AG09309 (cell line): ENCODE data around the gene CYB5R3.

ENCODE experiments used
- DNase-seq: peaks from one replicate; pipeline ENCODE4 v3.0.0-alpha.2; 2010; ENCODE audit warnings: low read depth
- H3K4me3 ChIP-seq: 2 replicates; pipeline ENCODE4 v1.5.1; 2011; ENCODE audit warnings: mild to moderate bottlenecking, low read depth, low read length, moderate library complexity; ENCODE audit not compliant: control insufficient read depth
- TF ChIP-seq, protein P1 (sequence below): IDR thresholded peaks from 2 replicates; pipeline ENCODE4 v1.5.1; 2011; ENCODE audit warnings: mild to moderate bottlenecking, low read depth, low read length, inconsistent platforms; ENCODE audit not compliant: insufficient read depth, control insufficient read depth; ENCODE audit errors: missing control alignments

Gene CYB5R3

DNA sequence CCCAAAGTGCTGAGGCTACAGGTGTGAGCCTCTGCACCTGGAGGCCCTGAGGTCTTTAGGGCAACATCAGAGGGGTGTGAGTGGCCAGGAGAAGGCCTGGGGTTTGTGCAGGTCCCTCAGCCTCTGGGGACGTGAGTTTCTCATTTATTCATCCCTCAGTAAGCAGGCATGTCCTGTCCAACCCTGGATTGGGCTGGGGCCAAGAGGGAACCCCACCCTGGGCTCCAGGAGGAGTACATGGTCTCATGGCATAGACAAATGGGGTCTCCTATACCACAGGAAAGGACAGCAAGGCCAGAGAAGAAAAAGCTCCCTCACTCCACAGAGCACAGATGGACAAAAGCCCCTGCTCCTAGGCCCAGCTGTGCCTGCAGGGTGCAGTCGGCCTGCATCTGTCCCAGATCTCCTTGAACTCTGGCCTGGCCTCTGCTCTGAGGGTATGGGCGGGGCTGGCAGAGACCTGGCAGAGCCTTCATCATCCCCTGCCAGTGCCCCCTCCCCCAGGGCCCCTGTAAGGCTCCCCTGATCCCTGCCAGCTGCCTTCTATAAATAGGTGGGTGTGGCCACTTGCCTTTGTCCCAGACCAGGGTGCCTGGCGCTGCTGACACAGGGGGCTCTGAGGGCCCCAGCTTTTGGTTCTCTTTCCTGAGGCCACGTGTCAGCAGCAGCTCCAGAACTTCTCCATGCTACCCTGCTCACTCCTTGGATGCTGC, 36.9 kb upstream of the CYB5R3 start:
- H3K4me3 ChIP-seq = no peak overlapping the region
- TF ChIP-seq, protein P1, sequence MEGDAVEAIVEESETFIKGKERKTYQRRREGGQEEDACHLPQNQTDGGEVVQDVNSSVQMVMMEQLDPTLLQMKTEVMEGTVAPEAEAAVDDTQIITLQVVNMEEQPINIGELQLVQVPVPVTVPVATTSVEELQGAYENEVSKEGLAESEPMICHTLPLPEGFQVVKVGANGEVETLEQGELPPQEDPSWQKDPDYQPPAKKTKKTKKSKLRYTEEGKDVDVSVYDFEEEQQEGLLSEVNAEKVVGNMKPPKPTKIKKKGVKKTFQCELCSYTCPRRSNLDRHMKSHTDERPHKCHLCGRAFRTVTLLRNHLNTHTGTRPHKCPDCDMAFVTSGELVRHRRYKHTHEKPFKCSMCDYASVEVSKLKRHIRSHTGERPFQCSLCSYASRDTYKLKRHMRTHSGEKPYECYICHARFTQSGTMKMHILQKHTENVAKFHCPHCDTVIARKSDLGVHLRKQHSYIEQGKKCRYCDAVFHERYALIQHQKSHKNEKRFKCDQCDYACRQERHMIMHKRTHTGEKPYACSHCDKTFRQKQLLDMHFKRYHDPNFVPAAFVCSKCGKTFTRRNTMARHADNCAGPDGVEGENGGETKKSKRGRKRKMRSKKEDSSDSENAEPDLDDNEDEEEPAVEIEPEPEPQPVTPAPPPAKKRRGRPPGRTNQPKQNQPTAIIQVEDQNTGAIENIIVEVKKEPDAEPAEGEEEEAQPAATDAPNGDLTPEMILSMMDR = no peak
- DNase-seq = no peak

DNA sequence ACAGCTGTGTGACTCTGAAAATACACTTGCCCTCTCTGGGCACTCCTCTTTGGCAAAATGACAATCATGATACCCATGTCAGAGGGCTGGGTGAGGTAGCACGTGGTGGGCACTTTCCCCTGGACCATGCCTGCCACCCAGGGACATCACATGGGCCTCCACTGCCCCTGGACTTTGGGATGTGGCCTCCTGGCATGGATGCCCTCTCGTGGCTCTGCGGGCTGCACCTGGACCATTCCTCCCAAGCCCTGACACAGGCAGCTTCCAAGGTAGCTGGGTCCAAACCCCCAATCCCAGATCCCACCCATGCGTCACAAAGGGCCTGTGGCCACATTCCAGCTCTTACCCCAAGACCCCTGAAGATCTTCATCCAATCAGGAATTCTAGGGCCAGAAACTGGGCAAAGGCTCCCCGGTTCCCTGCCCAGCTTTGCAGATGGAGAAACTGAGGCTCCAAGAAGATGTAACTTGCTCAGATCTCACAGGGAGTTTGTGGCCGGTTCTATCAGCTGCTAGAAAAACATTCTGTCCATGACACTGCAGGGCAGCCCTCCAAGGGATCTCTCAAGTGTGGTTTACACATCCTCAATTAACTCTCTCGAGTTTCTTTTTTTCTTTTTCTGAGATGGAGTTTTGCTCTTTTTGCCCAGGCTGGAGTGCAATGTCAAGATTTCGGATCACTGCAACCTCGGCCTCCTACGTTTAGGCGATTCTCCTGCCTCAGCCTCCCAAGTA, 35.4 kb upstream of the CYB5R3 start:
- DNase-seq = no peak
- TF ChIP-seq, protein P1 = no peak
- no peak overlapping the region for H3K4me3 ChIP-seq

DNA sequence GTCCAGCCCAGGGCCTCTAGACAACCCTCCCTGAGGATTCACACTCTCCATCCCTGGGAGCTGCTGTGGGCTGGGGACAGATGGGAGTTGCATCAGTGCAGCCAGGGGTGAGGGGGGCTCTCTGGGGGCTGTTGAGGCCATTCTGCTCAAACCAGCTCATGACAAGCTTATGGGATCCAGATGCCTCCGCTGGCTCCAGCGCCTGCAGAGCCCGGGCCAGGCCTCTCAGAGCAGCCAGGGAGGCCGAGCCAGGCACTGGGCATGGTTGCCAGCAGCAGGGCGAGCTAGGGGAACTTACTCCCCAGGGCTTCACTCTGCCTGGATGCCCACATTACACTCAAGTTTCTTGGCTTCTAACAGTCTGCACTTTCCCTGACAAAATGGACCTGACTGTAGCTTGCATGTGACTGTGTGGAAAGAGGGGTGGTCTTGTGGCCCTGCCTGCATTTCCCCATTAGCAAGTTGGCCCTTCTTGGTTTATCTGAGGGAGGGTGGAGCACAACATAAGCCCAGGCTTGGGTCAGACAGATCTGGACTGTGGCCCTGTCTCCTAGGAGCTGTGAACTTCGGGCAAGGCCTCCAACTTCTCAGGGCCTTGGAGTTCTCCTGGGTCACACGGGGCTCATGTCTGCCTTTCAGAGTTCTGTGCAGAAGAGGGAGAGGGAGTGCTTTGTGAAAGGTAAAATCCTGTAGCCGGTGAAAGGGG, 34.5 kb upstream of the CYB5R3 start:
- TF ChIP-seq, protein P1 = no peak
- no peak for DNase-seq
- no peak overlapping the region for H3K4me3 ChIP-seq

DNA sequence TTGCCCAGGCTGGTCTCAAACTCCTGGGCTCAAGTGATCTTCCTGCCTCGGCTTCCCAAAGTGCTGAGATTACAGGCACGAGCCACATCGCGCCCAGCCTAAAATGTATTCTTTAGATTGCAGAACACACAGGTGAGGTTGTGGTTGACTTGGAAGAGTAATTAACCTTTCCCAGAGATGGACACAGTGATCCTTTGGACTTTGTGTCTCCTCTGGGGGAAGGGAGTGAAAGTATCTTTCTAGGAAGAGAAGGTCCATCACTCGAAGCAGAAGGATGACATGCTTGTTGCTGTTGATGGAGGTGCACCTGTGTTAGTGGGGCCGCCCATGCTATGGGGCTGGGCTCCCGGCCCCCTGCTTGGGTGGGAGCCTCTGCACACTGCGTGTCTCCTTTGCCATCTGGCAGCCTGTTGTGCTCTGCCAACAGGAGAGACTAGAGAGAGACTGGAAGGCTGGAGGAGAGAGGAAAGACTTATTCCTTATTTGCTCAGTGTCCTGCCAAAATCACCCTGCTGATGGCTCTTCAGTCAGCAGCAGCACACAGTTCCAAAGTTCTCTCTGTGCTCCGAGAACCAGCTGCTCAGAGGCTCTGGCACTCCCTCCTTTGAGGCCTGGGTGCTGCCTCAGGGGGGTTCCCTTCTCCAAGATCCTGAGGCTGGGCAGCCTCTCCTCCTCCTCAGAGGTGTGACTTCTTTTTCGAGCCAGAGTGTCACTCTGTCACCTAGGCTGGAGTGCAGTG, 33.1 kb upstream of the CYB5R3 start:
- no peak overlapping the region for H3K4me3 ChIP-seq
- TF ChIP-seq, protein P1 = no peak
- no peak for DNase-seq

DNA sequence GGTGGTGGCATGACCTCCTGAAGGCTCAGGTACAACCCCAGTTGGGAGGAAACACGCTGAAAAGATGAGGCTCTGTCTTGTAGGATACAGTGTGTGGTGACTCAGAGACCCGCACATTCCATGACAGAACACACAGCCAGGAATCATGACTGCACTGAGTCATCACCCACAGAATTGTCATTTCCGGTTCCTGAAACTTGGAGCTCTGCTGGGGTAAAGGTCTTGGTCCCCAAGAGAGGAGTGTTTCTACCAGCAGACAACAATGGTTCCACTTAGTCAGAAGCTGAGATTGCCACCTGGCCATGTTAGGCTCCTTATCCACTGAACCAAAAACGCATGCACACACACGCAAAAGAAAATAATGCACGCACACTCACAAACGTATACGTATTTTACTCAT, 31.5 kb upstream of the CYB5R3 start:
- TF ChIP-seq, protein P1 = no peak
- H3K4me3 ChIP-seq = no peak overlapping the region
- peak; percentile 85 for DNase-seq

DNA sequence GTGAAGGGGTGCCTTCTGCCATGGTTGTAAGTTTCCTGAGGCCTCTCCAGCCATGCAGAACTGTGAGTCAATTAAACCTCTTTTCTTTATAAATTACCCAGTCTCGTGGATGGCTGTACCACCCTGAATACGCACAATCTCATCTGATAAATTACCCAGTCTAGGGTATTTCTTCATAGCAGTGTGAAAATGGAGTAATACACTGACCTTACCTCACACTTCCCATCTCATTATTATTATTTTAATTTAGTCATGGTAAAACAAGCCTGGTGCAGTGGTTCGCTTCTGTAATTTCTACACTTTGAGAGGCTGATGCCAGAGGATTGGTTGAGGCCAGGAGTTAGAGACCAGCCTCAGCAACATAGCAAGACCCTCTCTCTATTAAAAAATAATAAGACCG, 30.5 kb upstream of the CYB5R3 start:
- H3K4me3 ChIP-seq = no peak overlapping the region
- TF ChIP-seq, protein P1 = no peak
- DNase-seq = no peak
